Liver (tissue), 9 donors: ENCODE data around the gene RASL10B. TPM values are rescaled to one million over a fixed set of nuclear protein-coding genes. Genes with fewer than 3 reads are reported as not detected.

ENCODE experiments used
- DNase-seq: peaks from one replicate; pipeline ENCODE4 v3.0.0-alpha.2; 2017; ENCODE audit warnings: low spot score
- H3K27ac ChIP-seq, 2 donors: one replicate each; pipeline ENCODE4 v1.7.0; 2013; ENCODE audit warnings: inconsistent platforms in 2 of 2, low read length in 2 of 2, control low read depth in 1 of 2, low read depth in 1 of 2, mild to moderate bottlenecking in 1 of 2
- H3K27me3 ChIP-seq, 4 donors: one replicate each; pipeline versions ENCODE4 v1.6.1 to v1.7.0; 2013; ENCODE audit warnings: low read length in 3 of 4, inconsistent platforms in 1 of 4, mild to moderate bottlenecking in 1 of 4, moderate library complexity in 1 of 4; ENCODE audit not compliant: control insufficient read depth in 4 of 4, insufficient read depth in 4 of 4
- H3K36me3 ChIP-seq, 4 donors: one replicate each; pipeline versions ENCODE4 v1.6.1 to v1.7.0; 2013; ENCODE audit warnings: low read length in 3 of 4, mild to moderate bottlenecking in 3 of 4, low read depth in 1 of 4, moderate library complexity in 1 of 4; ENCODE audit not compliant: control insufficient read depth in 4 of 4, insufficient read depth in 3 of 4
- H3K4me1 ChIP-seq, 4 donors: one replicate each; pipeline versions ENCODE4 v1.6.1 to v1.7.0; 2013; ENCODE audit warnings: low read length in 3 of 4, mild to moderate bottlenecking in 3 of 4, moderate library complexity in 1 of 4; ENCODE audit not compliant: control insufficient read depth in 4 of 4, insufficient read depth in 4 of 4
- H3K4me3 ChIP-seq, 3 donors: one replicate each; pipeline versions ENCODE4 v1.6.1 to v1.7.0; 2013; ENCODE audit warnings: low read length in 3 of 3, control low read depth in 1 of 3, low read depth in 1 of 3, mild to moderate bottlenecking in 1 of 3
- H3K9ac ChIP-seq, 2 donors: one replicate each; pipeline ENCODE4 v1.7.0; 2013; ENCODE audit warnings: low read length in 2 of 2, mild to moderate bottlenecking in 2 of 2, moderate library complexity in 2 of 2, control low read depth in 1 of 2, low read depth in 1 of 2
- H3K9me3 ChIP-seq, 4 donors: one replicate each; pipeline versions ENCODE4 v1.6.1 to v1.7.0; 2013; ENCODE audit warnings: low read length in 3 of 4; ENCODE audit not compliant: control insufficient read depth in 4 of 4
- ATF3 ChIP-seq: IDR thresholded peaks from 2 replicates; pipeline ENCODE4 v1.6.1; 2016; ENCODE audit warnings: antibody characterized with exemption
- CTCF ChIP-seq: fragments of 150-350 bp; IDR thresholded peaks from 2 replicates; pipeline ENCODE4 v1.5.1; 2017; ENCODE audit warnings: improper control_type of control experiment, low read depth, low read length; ENCODE audit not compliant: missing input control
- EGR1 ChIP-seq, 2 donors: IDR thresholded peaks; 2 replicates each; pipeline ENCODE4 v1.6.1; 2016 to 2018; ENCODE audit warnings: antibody characterized with exemption in 2 of 2, low read depth in 2 of 2
- FOXA1 ChIP-seq: IDR thresholded peaks from 2 replicates; pipeline ENCODE4 v1.6.1; 2016; ENCODE audit warnings: antibody characterized with exemption
- GABPA ChIP-seq, 2 donors: IDR thresholded peaks in 1 of 2; conservative IDR thresholded peaks in 1 of 2; 2 replicates each; pipeline ENCODE4 v1.6.1; 2016; ENCODE audit warnings: antibody characterized with exemption in 2 of 2, mild to moderate bottlenecking in 1 of 2, moderate library complexity in 1 of 2
- HNF4G ChIP-seq: IDR thresholded peaks from 2 replicates; pipeline ENCODE4 v1.6.1; 2016; ENCODE audit warnings: antibody characterized with exemption
- JUND ChIP-seq, 2 donors: IDR thresholded peaks; 2 replicates each; pipeline ENCODE4 v1.6.1; 2016; ENCODE audit warnings: antibody characterized with exemption in 2 of 2
- MAX ChIP-seq: IDR thresholded peaks from 2 replicates; pipeline ENCODE4 v1.6.1; 2016; ENCODE audit warnings: antibody characterized with exemption
- NR2F2 ChIP-seq: IDR thresholded peaks from 2 replicates; pipeline ENCODE4 v1.6.1; 2016; ENCODE audit warnings: antibody characterized with exemption
- RAD21 ChIP-seq, 2 donors: IDR thresholded peaks; 2 replicates each; pipeline ENCODE4 v1.6.1; 2016; ENCODE audit warnings: antibody characterized with exemption in 2 of 2, mild to moderate bottlenecking in 2 of 2
- RXRA ChIP-seq, 2 donors: IDR thresholded peaks; 2 replicates each; pipeline ENCODE4 v1.6.1; 2017 to 2018; ENCODE audit warnings: antibody characterized with exemption in 2 of 2, mild to moderate bottlenecking in 1 of 2
- SP1 ChIP-seq: IDR thresholded peaks from 2 replicates; pipeline ENCODE4 v1.6.1; 2018; ENCODE audit warnings: antibody characterized with exemption, mild to moderate bottlenecking
- TAF1 ChIP-seq: conservative IDR thresholded peaks from 2 replicates; pipeline ENCODE4 v1.6.1; 2016; ENCODE audit warnings: antibody characterized with exemption, mild to moderate bottlenecking
- YY1 ChIP-seq: IDR thresholded peaks from 2 replicates; pipeline ENCODE4 v1.6.1; 2016; ENCODE audit warnings: antibody characterized with exemption, mild to moderate bottlenecking
- WGBS: extraction: QIAGEN DNeasy Blood & Tissue Kit; methylation state at CpG from one replicate; pipeline ENCODE4 v1.1.7; 2013; 5-methylcytosine and 5-hydroxymethylcytosine counted together
- polyA plus RNA-seq, 2 donors: library from polyadenylated mRNA; stranded (reverse) in 1 of 2; unstranded in 1 of 2; fragments of 200-250 nt in 1 of 2; fragments of >200 nt in 1 of 2; fragmentation: Nextera tagmentation in 1 of 2; extraction: Ambion mirVana in 1 of 2; gene quantifications; one replicate each; pipeline versions ENCODE4 v1.2.1 to v1.2.3, GENCODE V29; 2013 to 2015
- total RNA-seq, 2 donors: library from RNA; depleted of rRNA; stranded (reverse); fragments of >200 nt; gene quantifications; one replicate each; pipeline ENCODE4 v1.2.3, GENCODE V29; 2014
- TF ChIP-seq, protein P1 (sequence below): IDR thresholded peaks from 2 replicates; pipeline ENCODE4 v1.6.1; 2016; ENCODE audit warnings: antibody characterized with exemption
- donor health status: healthy.
- donor health status: healthy.
- donor health status: healthy.
- donor health status: healthy.
- donor health status: healthy.

Gene RASL10B
- total and polyA plus RNA-seq, 4 donors = 0.42 to 3.8 (median 2.2) TPM

GRCh38 chr17:35748341-35748841 lies 17.0 kb downstream of the RASL10B start:
- Histone ChIP-seq H3K36me3 (no peaks in the 10 kb centered on the region), H3K27me3 (no peaks in the 10 kb centered on the region), H3K4me3 (no peak overlapping the region), H3K27ac (no peak overlapping the region), H3K9ac (no peak overlapping the region), H3K9me3 (no peaks in the 10 kb centered on the region), H3K4me1 (peaks cover 0 to 5% (median 0%) of the 10 kb centered on the region in 4 donors)
- WGBS = 23% methylated on average over 4 of the region's 4 CpGs
- TF ChIP-seq NR2F2 = no peak
- no peak for TF ChIP-seq EGR1 (IDR thresholded peaks at IDR 0.05; ENCODE audit: low read depth in 2 of 2)
- TF ChIP-seq JUND (IDR thresholded peaks at IDR 0.05) = no peak
- TF ChIP-seq YY1 = no peak
- no peak for TF ChIP-seq SP1
- TF ChIP-seq FOXA1 = no peak
- no peak for TF ChIP-seq HNF4G
- TF ChIP-seq RAD21 (IDR thresholded peaks at IDR 0.05) = peak in 1 of 2 donors; percentile 42
- no peak for DNase-seq

DNA sequence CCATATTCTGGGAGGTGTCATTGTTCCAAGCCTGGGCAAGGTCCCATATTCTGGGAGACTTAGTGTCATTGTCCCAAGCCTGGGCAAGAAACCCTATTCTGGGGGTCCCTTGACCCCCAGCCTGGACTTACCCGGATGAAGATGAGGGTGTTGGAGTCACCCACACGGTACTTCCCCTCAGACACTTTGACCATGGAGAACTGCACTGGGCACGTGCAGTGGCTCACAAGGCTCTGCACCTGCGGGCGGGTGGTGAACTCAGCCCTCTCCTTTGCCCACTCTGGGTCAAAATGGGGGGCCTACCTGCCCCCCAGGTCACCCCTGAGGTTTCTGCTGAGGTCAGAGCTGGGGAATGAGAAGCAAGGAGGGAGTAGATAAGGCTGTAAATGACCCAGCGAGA lies 17.5 kb downstream of the RASL10B start:
- no peak for TF ChIP-seq SP1
- no peak for TF ChIP-seq HNF4G
- TF ChIP-seq YY1 = no peak
- TF ChIP-seq NR2F2 = no peak
- no peak for TF ChIP-seq JUND (IDR thresholded peaks at IDR 0.05)
- TF ChIP-seq MAX = no peak
- no peak for TF ChIP-seq RXRA (IDR thresholded peaks at IDR 0.05)
- TF ChIP-seq ATF3 = no peak
- no peak for TF ChIP-seq FOXA1
- no peak for TF ChIP-seq TAF1
- TF ChIP-seq GABPA (IDR thresholded peaks at IDR 0.05 in 1 of 2, conservative IDR thresholded peaks at IDR 0.05 in 1 of 2) = no peak
- no peak for TF ChIP-seq CTCF
- TF ChIP-seq RAD21 (IDR thresholded peaks at IDR 0.05) = no peak
- TF ChIP-seq, protein P1, sequence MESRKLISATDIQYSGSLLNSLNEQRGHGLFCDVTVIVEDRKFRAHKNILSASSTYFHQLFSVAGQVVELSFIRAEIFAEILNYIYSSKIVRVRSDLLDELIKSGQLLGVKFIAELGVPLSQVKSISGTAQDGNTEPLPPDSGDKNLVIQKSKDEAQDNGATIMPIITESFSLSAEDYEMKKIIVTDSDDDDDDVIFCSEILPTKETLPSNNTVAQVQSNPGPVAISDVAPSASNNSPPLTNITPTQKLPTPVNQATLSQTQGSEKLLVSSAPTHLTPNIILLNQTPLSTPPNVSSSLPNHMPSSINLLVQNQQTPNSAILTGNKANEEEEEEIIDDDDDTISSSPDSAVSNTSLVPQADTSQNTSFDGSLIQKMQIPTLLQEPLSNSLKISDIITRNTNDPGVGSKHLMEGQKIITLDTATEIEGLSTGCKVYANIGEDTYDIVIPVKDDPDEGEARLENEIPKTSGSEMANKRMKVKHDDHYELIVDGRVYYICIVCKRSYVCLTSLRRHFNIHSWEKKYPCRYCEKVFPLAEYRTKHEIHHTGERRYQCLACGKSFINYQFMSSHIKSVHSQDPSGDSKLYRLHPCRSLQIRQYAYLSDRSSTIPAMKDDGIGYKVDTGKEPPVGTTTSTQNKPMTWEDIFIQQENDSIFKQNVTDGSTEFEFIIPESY = no peak
- no peak for TF ChIP-seq EGR1 (IDR thresholded peaks at IDR 0.05; ENCODE audit: low read depth in 2 of 2)
- Histone ChIP-seq H3K9me3 (no peaks in the 10 kb centered on the region), H3K36me3 (no peaks in the 10 kb centered on the region), H3K4me3 (no peak overlapping the region), H3K27ac (no peak overlapping the region), H3K4me1 (peaks cover 0 to 5% (median 0%) of the 10 kb centered on the region in 4 donors), H3K9ac (no peak overlapping the region), H3K27me3 (no peaks in the 10 kb centered on the region)
- DNase-seq = no peak
- 83% methylated on average over 6 of the region's 6 CpGs for WGBS
